C4-2B (cell line): ENCODE results near the gene EDAR.

Experiments
- H3K27ac ChIP-seq: fragments of 450-650 bp; 2 replicates; pipeline ENCODE4 v1.5.1; 2017
- CTCF ChIP-seq: fragments of 450-650 bp; conservative IDR thresholded peaks from 2 replicates; pipeline ENCODE4 v1.5.1; 2017; ENCODE audit warnings: mild to moderate bottlenecking
- ZFX ChIP-seq: fragments of 450-650 bp; IDR thresholded peaks from 2 replicates; pipeline ENCODE4 v1.6.1; 2017

Gene EDAR

GRCh38 chr2:108869542-108869941, 119.5 kb downstream of the EDAR start:
- TF ChIP-seq CTCF (no peak), ZFX (no peak)
- H3K27ac ChIP-seq, result no peak overlapping the region; the same call in 1 of the 2 replicates

- no peak overlapping the region; the same call in 1 of the 2 replicates for H3K27ac ChIP-seq
Observed at GRCh38 chr2:108868911-108869310, 120.1 kb downstream of the EDAR start.

DNA sequence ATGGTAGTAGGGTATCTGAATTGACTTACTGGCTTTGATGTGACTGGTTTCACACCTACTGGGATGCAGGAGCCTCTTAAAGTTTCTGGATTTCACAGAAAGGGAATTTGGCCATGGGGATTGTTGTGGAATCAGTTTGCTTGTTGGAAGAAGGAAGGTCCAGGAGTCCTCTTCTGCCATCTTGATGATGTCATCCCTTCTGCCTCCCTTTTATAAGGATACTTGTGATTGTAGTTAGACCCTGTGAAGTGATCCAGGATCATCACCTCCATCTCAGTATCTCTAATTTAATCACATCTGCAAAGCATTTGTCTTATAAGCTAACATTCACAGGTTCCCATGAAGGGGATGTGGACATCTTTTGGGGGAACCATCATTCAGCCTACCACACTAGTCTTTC, 123.0 kb downstream of the EDAR start:
- no peak overlapping the region for H3K27ac ChIP-seq
- TF ChIP-seq ZFX (no peak), CTCF (no peak)

More at GRCh38 chr2:108868911-108869310, 120.1 kb downstream of the EDAR start:
- TF ChIP-seq CTCF, result no peak
- no peak for TF ChIP-seq ZFX

- TF ChIP-seq CTCF (no peak), ZFX (no peak)
- no peak overlapping the region for H3K27ac ChIP-seq
Observed at GRCh38 chr2:108858894-108859293, 130.1 kb downstream of the EDAR start.

DNA sequence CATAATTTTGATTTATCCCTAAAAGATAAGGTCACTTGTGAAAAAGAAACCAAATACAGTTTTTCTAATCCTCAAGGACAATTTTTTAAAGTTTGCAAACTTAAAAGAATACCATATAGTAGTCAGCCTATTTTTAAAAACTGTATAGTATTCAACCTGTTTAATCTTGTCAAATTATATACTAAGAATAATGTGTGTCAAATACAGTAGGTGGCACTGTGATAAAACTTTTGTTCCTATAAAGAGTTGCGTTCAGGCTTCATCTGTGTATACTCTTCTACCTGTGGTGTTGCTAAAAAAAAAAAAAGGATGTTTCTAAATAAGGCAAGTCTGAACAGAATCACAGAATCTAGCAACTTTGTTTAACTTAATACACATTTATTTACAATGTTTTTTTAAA, 133.8 kb downstream of the EDAR start:
- TF ChIP-seq ZFX, result no peak
- peak; percentile 54 for TF ChIP-seq CTCF
- no peak overlapping the region for H3K27ac ChIP-seq

DNA sequence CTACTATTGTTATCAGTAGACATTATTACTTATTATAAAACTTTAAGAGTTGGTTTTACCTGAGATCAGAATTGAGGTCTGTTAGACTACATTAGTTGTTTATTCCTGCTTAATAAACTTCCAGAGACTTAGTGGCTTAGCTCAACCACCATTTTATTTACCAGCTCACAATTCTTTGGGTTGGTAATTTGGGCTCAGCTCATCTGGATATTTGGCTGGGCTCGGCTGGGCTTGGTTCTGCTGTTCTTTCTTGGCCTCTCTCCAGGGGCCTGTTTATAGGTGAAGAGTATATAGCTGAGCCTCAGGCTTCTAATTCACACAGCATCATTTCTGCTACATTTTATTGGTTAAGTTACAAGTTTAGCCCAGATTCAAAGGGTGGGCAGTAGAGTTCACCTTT, 134.5 kb downstream of the EDAR start:
- TF ChIP-seq ZFX, result no peak
- TF ChIP-seq CTCF, result no peak
- no peak overlapping the region for H3K27ac ChIP-seq

GRCh38 chr2:108853421-108853820, 135.6 kb downstream of the EDAR start:
- TF ChIP-seq CTCF, result no peak
- no peak for TF ChIP-seq ZFX
- H3K27ac ChIP-seq, result no peak overlapping the region
